ENCODE measurements around the gene ERCC6L2. TPM values are rescaled to one million over a fixed set of nuclear protein-coding genes. Genes with fewer than 3 reads are reported as not detected.

Gene ERCC6L2
- total and polyA plus RNA-seq, 2 of the 4 experiments (the other 2 are of a cell fraction): 13.0 to 67.6 TPM

- no peak overlapping the region for H3K4me2 ChIP-seq (ENCODE audit: low read depth, low read length)
- no peak overlapping the region for H2AK5ac ChIP-seq (ENCODE audit: low read depth, low read length)
- H2BK20ac ChIP-seq (ENCODE audit: low read depth, low read length): no peak overlapping the region
- H3K36me3 ChIP-seq (ENCODE audit: control insufficient read depth, insufficient read depth, low read length): no peaks in the 10 kb centered on the region
- CTCF ChIA-PET: no interaction called here
- no peaks in the 10 kb centered on the region for H3K9me3 ChIP-seq (ENCODE audit: control insufficient read depth, insufficient read depth, low read length)
- intact Hi-C loops (cut with micrococcal nuclease) (no loop called here), dilution Hi-C loops (cut with HindIII; ENCODE audit: low sequenced_read_pairs, unreplicated experiment) (no loop called here), in situ Hi-C loops (cut with MboI; ENCODE audit: low sequenced_read_pairs) (no loop called here)
- no peak overlapping the region for H3K56ac ChIP-seq (ENCODE audit: extremely low read depth, insufficient read depth, low read length)
- no peak overlapping the region for H4K8ac ChIP-seq (ENCODE audit: low read depth in 2 of 2, low read length in 2 of 2)
- no peaks in the 10 kb centered on the region for H4K20me1 ChIP-seq (ENCODE audit: insufficient read depth, low read length)
- POLR2A ChIA-PET (ENCODE audit: unreplicated experiment): no interaction called here
- no peaks in the 10 kb centered on the region for H3K79me1 ChIP-seq (ENCODE audit: low read depth in 1 of 2, low read length in 2 of 2)
- H3K9me1 ChIP-seq (ENCODE audit: insufficient read depth, low read length): no peaks in the 10 kb centered on the region
- H3K23ac ChIP-seq (ENCODE audit: low read depth, low read length): no peak overlapping the region
- TF ChIP-seq CTCF (conservative IDR thresholded peaks at IDR 0.05; ENCODE audit: low read depth, low read length) (no peak), USF2 (IDR thresholded peaks at IDR 0.05; ENCODE audit: low read depth, low read length) (no peak), MAZ (IDR thresholded peaks at IDR 0.05; ENCODE audit: borderline replicate concordance, low read depth, low read length) (no peak), CEBPB (IDR thresholded peaks at IDR 0.05; ENCODE audit: low read depth, low read length) (no peak), ELK1 (IDR thresholded peaks at IDR 0.05; ENCODE audit: borderline replicate concordance, low read depth, low read length) (no peak), POLR2A (IDR thresholded peaks at IDR 0.05; ENCODE audit: low read depth, low read length) (no peak), MXI1 (IDR thresholded peaks at IDR 0.05; ENCODE audit: borderline replicate concordance, low read depth, low read length) (no peak), NFE2L2 (IDR thresholded peaks at IDR 0.05; ENCODE audit: low read depth, low read length) (no peak)
- DNase-seq (no peak), ATAC-seq (ENCODE audit: low read depth) (no peak)
- no peak overlapping the region for H2BK120ac ChIP-seq (ENCODE audit: low read depth, low read length)
- H3K27ac ChIP-seq (ENCODE audit: insufficient read depth, low read length): no peak overlapping the region
- no peak overlapping the region for H3K18ac ChIP-seq (ENCODE audit: low read depth, low read length)
- no peak overlapping the region for H3K9ac ChIP-seq (ENCODE audit: low read depth, low read length)
- peaks cover 4% of the 10 kb centered on the region; the same call in 1 of the 2 replicates for H3K4me1 ChIP-seq (ENCODE audit: control insufficient read depth, insufficient read depth, low read length)
- H4K91ac ChIP-seq (ENCODE audit: insufficient read depth, low read depth, low read length): no peak overlapping the region
- no peak overlapping the region for H2AFZ ChIP-seq (replicated peaks; ENCODE audit: low read length, poor library complexity)
- no peak overlapping the region for H2BK5ac ChIP-seq (ENCODE audit: low read depth, low read length, poor library complexity, severe bottlenecking)
- H3K4me3 ChIP-seq (ENCODE audit: insufficient read depth, low read depth, low read length): no peak overlapping the region
- H3K27me3 ChIP-seq (ENCODE audit: control insufficient read depth, insufficient read depth, low read length): no peaks in the 10 kb centered on the region
- H4K5ac ChIP-seq (ENCODE audit: low read depth, low read length): no peak overlapping the region
- H2AK9ac ChIP-seq (replicated peaks; ENCODE audit: low read depth, low read length, poor library complexity): no peak overlapping the region
- no TSS peak for BruUV-seq (replicated peaks)
- H2BK15ac ChIP-seq (ENCODE audit: low read depth, low read length): no peak overlapping the region
- H3K4ac ChIP-seq (ENCODE audit: low read depth, low read length): no peak overlapping the region
- WGBS, 2 experiments (ENCODE audit: extremely low coverage in 2 of 2, insufficient read length in 1 of 2): no CpG with 5 or more reads among the region's 6 CpGs
- H3K14ac ChIP-seq (replicated peaks; ENCODE audit: low read depth, low read length): no peak overlapping the region
Measured at GRCh38 chr9:95833546-95834178, 41.8 kb upstream of the ERCC6L2 start.
